Measurements from ENCODE around the gene COL17A1.
A peak's percentile ranks its signal among the peaks of the same experiment; 100 is the strongest.

Gene COL17A1

DNA sequence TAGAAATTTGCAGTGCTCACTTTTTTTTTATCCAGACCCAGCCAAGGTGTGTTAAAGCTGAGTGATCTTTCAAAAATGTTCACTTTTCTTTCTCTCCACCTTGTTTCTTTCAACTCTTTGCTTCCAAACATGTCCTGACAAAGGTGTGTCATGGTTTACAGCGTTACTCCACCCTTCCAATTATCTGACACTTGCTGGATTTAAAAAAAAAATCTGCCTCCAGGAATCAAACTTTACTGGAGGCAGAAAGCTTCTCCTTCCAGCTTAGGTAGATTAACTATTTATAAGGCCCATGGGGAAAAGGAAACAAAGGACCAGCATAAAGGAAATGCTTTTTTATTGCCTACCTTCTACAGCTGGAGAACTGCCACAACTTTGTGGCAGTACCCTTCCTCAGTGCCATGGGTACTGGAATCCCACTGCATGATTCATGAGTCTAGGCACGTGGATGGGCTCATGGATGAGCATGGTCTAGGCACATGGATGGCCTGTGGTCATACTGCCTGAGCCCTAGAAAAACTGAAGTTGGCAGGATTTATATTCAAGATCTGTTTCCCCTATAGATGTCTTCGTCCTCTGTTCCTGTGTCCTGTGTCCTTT, at the start of gene COL17A1:
Gene COL17A1 (minus strand): TSS at position 80 of the 600 bp plus-strand sequence. CDS start 5,207 bp downstream, outside the sequence.
- no peaks in the 10 kb centered on the region for H3K36me3 ChIP-seq (ENCODE audit: control insufficient read depth, insufficient read depth, low read length)
- H3K9ac ChIP-seq: no peak within 1 kb of the TSS
- no peak within 1 kb of the TSS for H3K4me3 ChIP-seq (ENCODE audit: low read depth, low read length)
- H3K27ac ChIP-seq: no peak within 1 kb of the TSS
- H2AFZ ChIP-seq: no peak within 1 kb of the TSS
- no peak within 1 kb of the TSS for H3K4me2 ChIP-seq (ENCODE audit: low read length)
- no peaks in the 10 kb centered on the region for H3K4me1 ChIP-seq
- no peaks in the 10 kb centered on the region for H3K79me2 ChIP-seq
- H3K9me3 ChIP-seq (ENCODE audit: control insufficient read depth, low read length): no peaks in the 10 kb centered on the region
- no peaks in the 10 kb centered on the region for H3K27me3 ChIP-seq (ENCODE audit: control insufficient read depth, insufficient read depth, low read length)
- TF ChIP-seq, protein P1, sequence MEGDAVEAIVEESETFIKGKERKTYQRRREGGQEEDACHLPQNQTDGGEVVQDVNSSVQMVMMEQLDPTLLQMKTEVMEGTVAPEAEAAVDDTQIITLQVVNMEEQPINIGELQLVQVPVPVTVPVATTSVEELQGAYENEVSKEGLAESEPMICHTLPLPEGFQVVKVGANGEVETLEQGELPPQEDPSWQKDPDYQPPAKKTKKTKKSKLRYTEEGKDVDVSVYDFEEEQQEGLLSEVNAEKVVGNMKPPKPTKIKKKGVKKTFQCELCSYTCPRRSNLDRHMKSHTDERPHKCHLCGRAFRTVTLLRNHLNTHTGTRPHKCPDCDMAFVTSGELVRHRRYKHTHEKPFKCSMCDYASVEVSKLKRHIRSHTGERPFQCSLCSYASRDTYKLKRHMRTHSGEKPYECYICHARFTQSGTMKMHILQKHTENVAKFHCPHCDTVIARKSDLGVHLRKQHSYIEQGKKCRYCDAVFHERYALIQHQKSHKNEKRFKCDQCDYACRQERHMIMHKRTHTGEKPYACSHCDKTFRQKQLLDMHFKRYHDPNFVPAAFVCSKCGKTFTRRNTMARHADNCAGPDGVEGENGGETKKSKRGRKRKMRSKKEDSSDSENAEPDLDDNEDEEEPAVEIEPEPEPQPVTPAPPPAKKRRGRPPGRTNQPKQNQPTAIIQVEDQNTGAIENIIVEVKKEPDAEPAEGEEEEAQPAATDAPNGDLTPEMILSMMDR (IDR thresholded peaks at IDR 0.05): no peak

DNA sequence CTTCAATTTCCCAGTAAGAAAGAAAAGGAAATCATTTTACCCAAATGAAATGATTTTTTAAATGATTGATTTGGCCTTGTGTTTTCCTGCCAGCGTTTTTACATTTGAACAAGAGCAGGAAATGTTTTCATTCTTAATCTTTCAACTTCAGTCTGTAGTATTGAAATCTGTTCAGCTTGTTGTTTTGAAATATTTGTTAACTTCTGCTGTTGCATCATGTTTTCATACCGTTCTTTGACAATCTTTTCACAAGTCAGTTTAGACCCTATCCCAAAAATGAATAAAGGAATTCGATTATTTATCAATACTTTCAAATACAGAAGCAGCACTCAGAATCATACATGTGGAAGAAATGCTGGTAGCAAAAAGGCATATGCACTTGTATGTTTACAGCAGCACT, 44.4 kb upstream of the COL17A1 start:
- no peaks in the 10 kb centered on the region for H3K27me3 ChIP-seq (ENCODE audit: control insufficient read depth, insufficient read depth, low read length)
- H3K79me2 ChIP-seq: no peaks in the 10 kb centered on the region
- H3K4me1 ChIP-seq: no peaks in the 10 kb centered on the region
- H3K4me3 ChIP-seq (ENCODE audit: low read depth, low read length): no peak overlapping the region
- H2AFZ ChIP-seq: no peak overlapping the region
- H3K27ac ChIP-seq: no peak overlapping the region
- H3K36me3 ChIP-seq (ENCODE audit: control insufficient read depth, insufficient read depth, low read length): no peaks in the 10 kb centered on the region
- TF ChIP-seq, protein P1 (IDR thresholded peaks at IDR 0.05): no peak
- no peaks in the 10 kb centered on the region for H3K9me3 ChIP-seq (ENCODE audit: control insufficient read depth, low read length)
- H3K9ac ChIP-seq: no peak overlapping the region
- no peak overlapping the region for H3K4me2 ChIP-seq (ENCODE audit: low read length)

DNA sequence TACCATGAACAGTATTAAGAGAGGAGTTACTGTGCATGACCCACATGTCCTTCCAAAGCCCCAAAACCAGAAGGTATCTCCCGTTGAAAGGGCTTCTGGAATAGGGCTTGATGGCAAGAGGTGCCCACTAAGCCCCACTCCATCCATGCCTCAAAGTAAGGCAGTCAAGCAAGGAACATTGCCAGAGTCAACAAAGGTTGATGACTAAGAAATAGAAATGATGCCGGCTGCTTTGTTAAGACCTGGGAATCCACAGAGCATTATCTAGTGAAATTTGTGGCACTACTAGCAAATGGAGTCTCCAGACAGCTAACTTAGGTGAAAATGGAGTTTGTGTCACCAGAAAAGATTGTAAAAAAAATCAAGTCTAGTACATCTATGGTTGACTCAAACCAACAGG, 42.5 kb upstream of the COL17A1 start:
- no peak overlapping the region for H3K9ac ChIP-seq
- H3K4me1 ChIP-seq: no peaks in the 10 kb centered on the region
- no peak overlapping the region for H2AFZ ChIP-seq
- H3K27ac ChIP-seq: no peak overlapping the region
- TF ChIP-seq, protein P1 (IDR thresholded peaks at IDR 0.05): no peak
- H3K36me3 ChIP-seq (ENCODE audit: control insufficient read depth, insufficient read depth, low read length): no peaks in the 10 kb centered on the region
- H3K4me2 ChIP-seq (ENCODE audit: low read length): no peak overlapping the region
- H3K27me3 ChIP-seq (ENCODE audit: control insufficient read depth, insufficient read depth, low read length): no peaks in the 10 kb centered on the region
- no peaks in the 10 kb centered on the region for H3K79me2 ChIP-seq
- no peaks in the 10 kb centered on the region for H3K9me3 ChIP-seq (ENCODE audit: control insufficient read depth, low read length)
- no peak overlapping the region for H3K4me3 ChIP-seq (ENCODE audit: low read depth, low read length)

DNA sequence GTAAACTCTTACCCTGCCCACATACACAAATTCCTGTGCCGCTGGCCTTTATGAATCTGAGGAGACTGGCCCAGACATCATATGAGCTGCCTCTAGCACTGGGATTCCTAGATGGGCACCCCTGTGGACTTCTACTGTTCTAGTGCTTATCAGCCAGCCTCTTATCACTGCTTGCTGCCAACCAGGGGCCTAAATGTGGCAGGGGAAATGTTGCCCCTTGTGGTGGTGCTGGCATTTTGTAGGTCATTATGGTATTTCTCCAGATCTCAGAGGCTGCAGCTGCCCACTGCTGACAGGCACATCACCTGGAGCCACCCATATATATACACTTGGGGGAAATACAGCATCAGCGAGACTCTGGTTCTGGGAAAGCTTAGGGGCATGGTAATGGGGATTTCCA, 41.7 kb upstream of the COL17A1 start:
- no peaks in the 10 kb centered on the region for H3K9me3 ChIP-seq (ENCODE audit: control insufficient read depth, low read length)
- no peak overlapping the region for H3K9ac ChIP-seq
- H3K79me2 ChIP-seq: no peaks in the 10 kb centered on the region
- no peak overlapping the region for H3K4me2 ChIP-seq (ENCODE audit: low read length)
- no peak overlapping the region for H3K27ac ChIP-seq
- no peaks in the 10 kb centered on the region for H3K27me3 ChIP-seq (ENCODE audit: control insufficient read depth, insufficient read depth, low read length)
- TF ChIP-seq, protein P1 (IDR thresholded peaks at IDR 0.05): no peak
- no peak overlapping the region for H2AFZ ChIP-seq
- no peaks in the 10 kb centered on the region for H3K4me1 ChIP-seq
- H3K36me3 ChIP-seq (ENCODE audit: control insufficient read depth, insufficient read depth, low read length): no peaks in the 10 kb centered on the region
- no peak overlapping the region for H3K4me3 ChIP-seq (ENCODE audit: low read depth, low read length)

DNA sequence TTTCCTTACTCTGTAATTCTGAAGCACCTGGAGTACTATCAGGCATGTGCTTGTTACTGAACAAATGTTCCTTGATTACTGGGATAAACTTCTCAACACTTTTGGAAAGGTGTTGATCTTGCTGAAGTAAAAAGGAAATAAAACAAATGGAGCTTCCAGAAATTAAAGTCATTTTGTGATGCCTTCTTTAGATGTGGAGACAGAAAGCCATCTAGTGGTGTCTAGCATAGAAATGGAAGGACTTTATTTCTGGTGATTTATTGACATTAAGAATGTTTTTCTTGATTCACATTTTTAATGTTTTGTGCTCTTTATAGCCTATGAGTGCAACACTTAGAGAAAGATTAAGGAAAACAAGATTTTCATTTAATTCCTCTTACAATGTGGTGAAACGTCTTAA, 37.7 kb upstream of the COL17A1 start:
- Histone ChIP-seq H3K4me2 (ENCODE audit: low read length) (no peak overlapping the region), H3K4me3 (ENCODE audit: low read depth, low read length) (no peak overlapping the region), H2AFZ (no peak overlapping the region), H3K79me2 (no peaks in the 10 kb centered on the region), H3K36me3 (ENCODE audit: control insufficient read depth, insufficient read depth, low read length) (no peaks in the 10 kb centered on the region), H3K27me3 (ENCODE audit: control insufficient read depth, insufficient read depth, low read length) (no peaks in the 10 kb centered on the region), H3K27ac (no peak overlapping the region), H3K9ac (no peak overlapping the region), H3K9me3 (ENCODE audit: control insufficient read depth, low read length) (no peaks in the 10 kb centered on the region), H3K4me1 (peaks cover 5% of the 10 kb centered on the region)
- TF ChIP-seq, protein P1 (IDR thresholded peaks at IDR 0.05): peak; percentile 28

Measured in parathyroid adenoma (tissue), 2 donors.